WTC11 (cell line): ENCODE results near the gene C16orf54. TPM values are rescaled to one million over a fixed set of nuclear protein-coding genes. Genes with fewer than 3 reads are reported as not detected.

ENCODE experiments used
- ATAC-seq: fragments of 200-7000 bp; cut with Tn5 transposase; 2 replicates; pipeline ENCODE4 v1.10.0; 2021; ENCODE audit warnings: mild to moderate bottlenecking, moderate library complexity
- CTCF ChIA-PET: fragments of 300-600 bp; sonication (Branson Sonifier 250); formaldehyde crosslinking; loops from one replicate; lab custom pipeline; 2021; ENCODE audit warnings: antibody characterized with exemption; lab: Charles Lee
- POLR2A ChIA-PET: fragments of 350-600 bp; sonication (Branson Sonifier 250); formaldehyde crosslinking; loops from one replicate; lab custom pipeline; 2021; ENCODE audit warnings: antibody characterized with exemption; lab: Charles Lee
- DNase-seq: peaks from one replicate; pipeline ENCODE4 v3.0.0; 2021; ENCODE audit warnings: low spot score
- H3K27ac Mint-ChIP-seq: 2 replicates; pipeline ENCODE4 v1.8.0; 2021; ENCODE audit warnings: mixed read lengths
- H3K27me3 Mint-ChIP-seq: 2 replicates; pipeline ENCODE4 v1.8.0; 2021; ENCODE audit warnings: low read depth, mild to moderate bottlenecking, moderate library complexity, mixed read lengths
- H3K36me3 Mint-ChIP-seq: 2 replicates; pipeline ENCODE4 v1.8.0; 2021; ENCODE audit warnings: mixed read lengths
- H3K4me1 Mint-ChIP-seq: 2 replicates; pipeline ENCODE4 v1.8.0; 2022; ENCODE audit warnings: mixed read lengths
- H3K4me3 Mint-ChIP-seq: 2 replicates; pipeline ENCODE4 v1.8.0; 2021; ENCODE audit warnings: mild to moderate bottlenecking, moderate library complexity, mixed read lengths
- H3K9me3 Mint-ChIP-seq: 2 replicates; pipeline ENCODE4 v1.8.0; 2021; ENCODE audit warnings: mixed read lengths
- ARID4B ChIP-seq: sonication (generic); formaldehyde crosslinking; IDR thresholded peaks from 2 replicates; pipeline ENCODE4 v1.8.0; 2023; ENCODE audit warnings: missing genetic modification reagents, mild to moderate bottlenecking, borderline replicate concordance
- GRHL2 ChIP-seq: fragments of 250-450 bp; sonication (Bioruptor Pico); IDR thresholded peaks from 2 replicates; pipeline ENCODE4 v1.8.0; 2022; ENCODE audit warnings: mild to moderate bottlenecking, moderate library complexity; ENCODE audit not compliant: insufficient replicate concordance, severe bottlenecking
- NFE2L1 ChIP-seq: sonication (generic); formaldehyde crosslinking; IDR thresholded peaks from 2 replicates; pipeline ENCODE4 v1.8.1; 2023; ENCODE audit warnings: missing genetic modification reagents
- ZNF121 ChIP-seq: sonication (generic); formaldehyde crosslinking; IDR thresholded peaks from 2 replicates; pipeline ENCODE4 v1.8.0; 2023; ENCODE audit warnings: missing genetic modification reagents
- total RNA-seq: library from RNA; stranded (reverse); gene quantifications from 3 replicates; pipeline ENCODE4 v1.2.3, GENCODE V29; 2021
- TF ChIP-seq, protein P1 (sequence below): fragments of 250-450 bp; sonication (Bioruptor Pico); IDR thresholded peaks from 2 replicates; pipeline ENCODE4 v2.1.2; 2022; ENCODE audit warnings: mild to moderate bottlenecking, moderate library complexity
- TF ChIP-seq, protein P2 (sequence below): sonication (generic); formaldehyde crosslinking; IDR thresholded peaks from 2 replicates; pipeline ENCODE4 v1.8.0; 2022; ENCODE audit warnings: mild to moderate bottlenecking, missing genetic modification reagents
- TF ChIP-seq, protein P3 (sequence below): sonication (generic); formaldehyde crosslinking; conservative IDR thresholded peaks from 2 replicates; pipeline ENCODE4 v1.8.1; 2022; ENCODE audit warnings: mild to moderate bottlenecking, missing genetic modification reagents

The C16orf54 gene
- total RNA-seq, 1 experiment from 2014 or later = 0.09 TPM

- peaks cover 44% of the 10 kb centered on the region for H3K27me3 Mint-ChIP-seq
- POLR2A ChIA-PET = interaction anchor here (0.6 kb wide), 1 partner anchor 1296 kb away, joined by 4 read pairs; the partner anchor contains the start of genes ZNF646 and ZNF668
- peaks cover 3% of the 10 kb centered on the region for H3K4me1 Mint-ChIP-seq
- no peak for TF ChIP-seq GRHL2
- TF ChIP-seq, protein P1, sequence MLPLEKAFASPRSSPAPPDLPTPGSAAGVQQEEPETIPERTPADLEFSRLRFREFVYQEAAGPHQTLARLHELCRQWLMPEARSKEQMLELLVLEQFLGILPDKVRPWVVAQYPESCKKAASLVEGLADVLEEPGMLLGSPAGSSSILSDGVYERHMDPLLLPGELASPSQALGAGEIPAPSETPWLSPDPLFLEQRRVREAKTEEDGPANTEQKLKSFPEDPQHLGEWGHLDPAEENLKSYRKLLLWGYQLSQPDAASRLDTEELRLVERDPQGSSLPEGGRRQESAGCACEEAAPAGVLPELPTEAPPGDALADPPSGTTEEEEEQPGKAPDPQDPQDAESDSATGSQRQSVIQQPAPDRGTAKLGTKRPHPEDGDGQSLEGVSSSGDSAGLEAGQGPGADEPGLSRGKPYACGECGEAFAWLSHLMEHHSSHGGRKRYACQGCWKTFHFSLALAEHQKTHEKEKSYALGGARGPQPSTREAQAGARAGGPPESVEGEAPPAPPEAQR (CRISPR knock-in tag) = no peak
- 0 out of 2 replicates have a peak, but pooled peaks have one; percentile 55 for TF ChIP-seq ZNF121 (CRISPR knock-in tag)
- TF ChIP-seq, all 79 proteins: peak for 1
- Mint-ChIP-seq H3K4me3 (no peak within 1 kb of the TSS), H3K9me3 (no peaks in the 10 kb centered on the region), H3K27ac (no peak within 1 kb of the TSS), H3K36me3 (no peaks in the 10 kb centered on the region)
- DNase-seq (no peak), ATAC-seq (no peak)
- CTCF ChIA-PET = interaction anchor here (1.0 to 1.9 kb wide), 4 partner anchors 8 to 122 kb away, joined by 3 to 5 read pairs (median 4); partner anchors contain the start of genes KIF22 and SEZ6L2
Measured at GRCh38 chr16:29777576-29778350, 32.0 kb upstream of the C16orf54 start, which contains the start of gene ZG16. Gene ZG16, plus strand, starts transcription at chr16:29778256. Its CDS starts 1,011 bp downstream, at chr16:29779267.

GRCh38 chr16:29775742-29776408, 30.1 kb upstream of the C16orf54 start:
- no peak overlapping the region for H3K27ac Mint-ChIP-seq
- CTCF ChIA-PET = no interaction called here
- no peak for ATAC-seq

More at GRCh38 chr16:29775742-29776408, 30.1 kb upstream of the C16orf54 start:
- Mint-ChIP-seq H3K4me3 (no peak overlapping the region), H3K4me1 (peaks cover 8% of the 10 kb centered on the region), H3K36me3 (no peaks in the 10 kb centered on the region), H3K27me3 (peaks cover 30% of the 10 kb centered on the region), H3K9me3 (no peaks in the 10 kb centered on the region)
- TF ChIP-seq, protein P2, sequence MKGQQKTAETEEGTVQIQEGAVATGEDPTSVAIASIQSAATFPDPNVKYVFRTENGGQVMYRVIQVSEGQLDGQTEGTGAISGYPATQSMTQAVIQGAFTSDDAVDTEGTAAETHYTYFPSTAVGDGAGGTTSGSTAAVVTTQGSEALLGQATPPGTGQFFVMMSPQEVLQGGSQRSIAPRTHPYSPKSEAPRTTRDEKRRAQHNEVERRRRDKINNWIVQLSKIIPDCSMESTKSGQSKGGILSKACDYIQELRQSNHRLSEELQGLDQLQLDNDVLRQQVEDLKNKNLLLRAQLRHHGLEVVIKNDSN = no peak
- TF ChIP-seq, protein P3, sequence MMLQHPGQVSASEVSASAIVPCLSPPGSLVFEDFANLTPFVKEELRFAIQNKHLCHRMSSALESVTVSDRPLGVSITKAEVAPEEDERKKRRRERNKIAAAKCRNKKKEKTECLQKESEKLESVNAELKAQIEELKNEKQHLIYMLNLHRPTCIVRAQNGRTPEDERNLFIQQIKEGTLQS (CRISPR knock-in tag) = no peak
- TF ChIP-seq ZNF121 (CRISPR knock-in tag) (no peak), NFE2L1 (CRISPR knock-in tag) (no peak), ARID4B (CRISPR knock-in tag) (no peak)
- POLR2A ChIA-PET = interaction anchor here (1.1 kb wide), 1 partner anchor 14 kb away, joined by 4 read pairs; no protein-coding TSS in a partner anchor
- no peak for DNase-seq
